HG03442 (cell line): ENCODE data around the gene STOX2.

Experiments
- ATAC-seq: cut with Tn5 transposase; IDR thresholded peaks from one replicate; pipeline ENCODE4 v1.9.1; 2021; ENCODE audit warnings: mild to moderate bottlenecking, moderate library complexity; ENCODE audit not compliant: unreplicated experiment

Gene STOX2

DNA sequence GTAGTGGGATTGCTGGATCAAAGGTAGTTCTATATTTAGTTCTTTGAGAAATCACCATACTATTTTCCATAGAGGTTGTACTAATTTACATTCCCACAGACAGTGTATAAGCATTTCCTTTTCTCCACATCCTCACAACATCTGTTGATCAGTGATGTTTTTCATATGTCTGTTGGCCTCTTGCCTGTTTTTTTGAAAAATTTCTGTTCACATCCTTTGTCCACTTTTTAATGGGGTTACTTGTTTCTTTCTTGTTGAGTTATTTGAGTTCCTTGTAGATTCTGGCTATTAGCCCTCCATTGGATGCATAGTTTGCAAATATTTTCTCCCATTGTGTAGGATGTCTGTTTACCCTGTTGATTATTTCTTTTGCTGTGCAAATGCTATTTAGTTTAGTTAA, 72.6 kb downstream of the STOX2 start:
- ATAC-seq, result no peak

DNA sequence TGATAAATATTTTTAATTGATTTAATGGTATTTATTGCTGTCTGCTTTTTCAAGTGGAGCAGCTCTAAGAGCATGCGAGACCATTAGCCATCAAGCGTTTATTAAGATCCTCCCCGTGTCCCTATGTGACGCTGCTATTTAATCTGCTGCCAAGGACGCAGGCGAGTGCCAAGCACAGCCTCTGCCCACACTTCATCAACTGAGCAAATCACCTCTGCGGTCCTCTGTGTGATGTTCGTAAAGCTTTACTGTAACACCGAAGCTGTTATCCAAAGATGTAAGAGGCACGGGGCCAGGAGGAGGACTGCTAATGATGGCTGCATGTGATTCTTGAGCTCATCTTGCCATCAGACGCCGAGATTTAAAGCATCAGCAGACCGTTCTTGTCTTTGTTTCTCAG, 79.5 kb downstream of the STOX2 start:
- ATAC-seq, result no peak

DNA sequence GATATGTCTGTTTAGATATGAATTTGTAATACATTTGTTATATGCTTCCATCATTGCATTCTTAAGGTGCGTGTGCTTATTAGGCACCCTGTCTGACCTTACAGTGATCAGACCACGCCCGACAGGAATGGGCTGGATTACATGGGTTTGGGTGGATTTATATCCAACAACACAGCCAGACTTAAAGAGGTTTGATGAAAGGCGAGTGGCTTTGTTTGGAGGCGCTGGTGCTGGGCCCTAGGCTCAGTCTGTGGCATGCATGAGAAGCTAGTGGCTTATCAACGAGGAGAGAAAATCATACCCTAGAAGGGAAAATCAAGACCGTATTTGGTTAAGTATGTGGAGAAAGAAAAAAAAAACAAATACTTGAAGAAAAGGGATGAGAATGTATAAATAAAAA, 80.7 kb downstream of the STOX2 start:
- ATAC-seq, result no peak

DNA sequence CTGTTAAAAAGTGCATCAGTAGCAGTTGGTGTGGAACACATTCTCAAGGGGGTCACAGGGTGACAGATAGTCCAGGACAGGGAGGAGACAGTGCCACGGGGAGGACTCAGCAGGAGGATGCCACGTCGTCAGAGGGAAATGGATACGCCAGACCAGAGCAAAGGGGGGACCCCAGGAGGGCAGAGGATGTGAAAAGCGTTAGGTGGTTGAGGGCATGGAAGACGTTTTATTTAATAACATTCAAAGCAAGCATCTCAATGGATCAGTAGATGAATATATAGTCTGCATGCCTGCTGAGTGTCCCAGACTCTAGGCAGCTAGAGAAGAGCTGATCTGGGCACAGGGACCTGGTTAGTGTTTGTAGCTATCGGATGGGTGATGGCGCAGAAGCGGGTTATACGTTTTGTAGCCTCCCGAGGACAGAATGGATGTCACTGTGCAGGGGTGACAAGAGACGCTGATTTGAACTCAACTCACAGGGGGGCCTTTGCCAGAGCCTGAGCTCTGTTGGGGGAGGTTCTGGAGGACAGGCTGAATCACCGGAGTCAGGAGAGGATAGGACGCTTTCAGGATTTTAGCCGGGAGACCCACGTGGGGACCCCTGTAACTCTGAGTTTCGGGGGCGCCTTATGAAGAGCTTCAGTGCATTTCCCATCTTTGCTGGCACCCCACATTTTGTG, 81.3 kb downstream of the STOX2 start:
- no peak for ATAC-seq

DNA sequence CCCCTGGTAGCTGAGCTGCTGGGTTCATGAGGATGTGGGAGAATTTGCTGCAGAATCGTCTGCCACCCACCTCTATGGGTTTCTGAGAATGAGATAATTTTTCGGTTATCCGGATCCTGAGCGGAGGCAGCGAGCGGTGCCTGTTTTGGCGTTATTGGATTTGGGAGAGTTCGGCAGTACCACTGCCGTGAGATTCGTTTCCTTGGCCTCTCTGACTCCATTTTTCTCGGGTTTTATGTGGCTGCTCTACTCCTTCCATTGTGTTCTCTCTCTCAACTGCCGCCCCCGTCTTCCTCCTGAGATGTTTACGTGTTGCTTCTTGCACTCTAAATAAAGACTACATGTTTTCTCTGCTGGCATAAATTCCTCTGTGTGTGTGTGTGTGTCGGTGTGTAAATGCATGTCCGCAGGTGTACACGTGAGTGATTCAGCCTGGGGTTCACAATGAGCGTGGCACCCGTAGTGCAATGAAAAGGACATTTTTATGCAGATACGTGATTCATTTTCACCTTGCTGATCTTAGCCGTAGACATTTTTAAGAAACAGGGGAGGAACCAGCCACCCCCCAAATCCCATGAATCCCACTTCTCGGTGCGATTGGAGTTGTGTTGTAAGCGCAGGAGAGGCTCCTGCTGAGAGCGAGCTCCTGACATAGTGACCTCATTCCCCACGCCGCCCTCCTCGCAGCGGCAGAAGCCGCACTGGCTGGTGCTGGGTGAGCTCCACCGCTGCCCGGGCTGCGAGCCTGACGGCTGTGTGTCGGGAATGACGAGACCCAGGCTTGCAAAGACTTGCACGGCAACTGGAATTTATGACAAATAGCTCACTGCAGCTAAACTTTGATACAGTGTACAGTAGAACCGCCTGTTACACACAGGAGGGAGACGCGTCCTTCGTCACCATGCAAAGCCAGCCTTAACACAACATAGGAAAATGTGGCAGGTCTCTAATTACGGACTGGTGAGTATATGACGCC, 82.2 kb downstream of the STOX2 start:
- ATAC-seq, result no peak

DNA sequence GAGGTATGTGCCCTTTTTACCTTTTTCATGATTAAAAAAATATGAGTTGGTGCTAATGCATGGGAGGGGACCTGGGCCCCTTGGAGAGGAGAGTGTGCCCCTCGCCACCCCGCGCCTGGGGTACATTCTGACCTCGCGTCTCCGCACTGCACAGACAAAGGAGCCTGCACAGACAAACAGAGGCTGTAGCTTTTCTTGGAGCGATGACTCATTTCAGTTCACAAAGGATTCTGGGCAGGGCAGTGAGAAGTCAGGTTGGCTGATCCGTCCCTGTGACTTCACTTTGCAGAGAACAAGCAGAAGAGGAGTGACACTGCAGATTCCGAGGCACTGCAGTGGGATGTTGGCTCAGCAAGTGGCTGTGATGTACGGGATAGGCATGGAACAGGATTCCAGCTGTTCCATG, 82.9 kb downstream of the STOX2 start:
- no peak for ATAC-seq

DNA sequence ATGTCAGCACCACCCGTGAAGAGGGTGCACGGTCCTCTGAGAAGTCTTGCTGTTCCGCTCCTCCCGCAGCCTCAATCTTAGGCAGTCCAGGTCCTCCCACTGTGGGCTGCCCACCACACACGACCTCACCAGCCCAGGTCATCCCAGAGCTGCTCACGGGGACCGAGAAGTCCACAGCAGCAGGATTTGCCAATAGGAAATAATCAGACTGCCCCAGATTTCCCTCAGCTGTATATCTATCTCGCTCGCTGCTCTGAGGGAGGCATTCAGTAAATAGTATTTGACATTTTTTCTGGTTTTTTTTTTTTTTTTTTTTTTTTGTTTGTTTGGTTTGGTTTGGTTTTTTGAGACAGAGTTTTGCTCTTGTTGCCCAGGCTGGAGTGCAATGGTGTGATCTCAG, 83.8 kb downstream of the STOX2 start:
- no peak for ATAC-seq

DNA sequence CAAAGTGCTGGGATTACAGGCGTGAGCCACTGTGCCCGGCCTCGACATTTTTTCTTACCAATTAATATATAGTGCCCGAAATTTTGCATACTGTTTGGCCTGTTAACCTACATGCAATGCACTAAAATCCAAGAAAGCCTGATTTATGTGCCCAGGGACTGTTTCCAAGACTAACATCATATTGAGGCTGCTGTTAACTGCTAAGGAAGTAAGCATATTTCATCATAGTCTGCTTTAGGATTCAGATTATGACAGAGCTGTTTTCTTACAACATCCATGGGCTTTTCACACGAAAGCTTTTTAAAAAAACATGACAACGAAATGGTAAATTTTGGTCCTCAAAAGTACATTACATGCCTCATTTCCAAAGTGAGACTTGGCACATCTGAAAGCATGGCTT, 84.4 kb downstream of the STOX2 start:
- ATAC-seq, result no peak

DNA sequence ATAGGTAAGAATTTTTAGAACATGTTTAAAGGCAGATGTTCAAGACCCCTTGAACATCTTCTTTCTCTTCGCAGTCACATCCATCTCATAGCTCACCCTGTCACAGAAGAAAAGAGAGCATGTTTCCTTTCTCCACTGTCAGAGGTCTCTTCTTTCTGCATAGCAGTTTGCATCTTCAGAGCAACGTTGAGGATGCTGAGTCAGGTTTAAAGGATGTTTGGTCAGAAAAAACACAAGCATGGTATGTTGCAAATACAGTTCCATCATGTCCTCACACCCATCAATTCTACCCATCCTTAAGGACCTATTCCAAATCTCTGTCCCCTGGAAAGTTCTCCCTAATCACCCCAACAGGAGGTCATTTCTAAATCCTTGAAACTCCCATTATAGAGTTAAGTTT, 84.8 kb downstream of the STOX2 start:
- no peak for ATAC-seq

DNA sequence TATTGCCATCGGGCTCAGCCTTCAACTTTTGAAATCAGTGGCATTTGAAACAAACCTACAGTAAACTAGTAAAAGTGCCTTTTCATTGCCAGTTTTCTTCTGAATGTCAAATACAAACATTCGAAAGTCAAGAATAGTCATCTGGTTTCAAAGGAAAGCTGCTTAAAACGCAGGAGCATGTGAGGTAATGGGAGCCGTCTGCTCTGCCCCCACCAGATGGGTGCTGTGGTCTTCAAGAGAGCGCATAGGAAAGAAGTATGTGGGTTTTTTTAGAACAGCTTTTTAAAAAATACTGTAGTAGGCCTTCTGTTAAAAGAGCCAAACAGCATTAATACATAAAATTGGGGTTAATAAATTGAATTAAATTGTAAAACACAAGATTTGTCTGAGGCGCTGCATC, 88.6 kb downstream of the STOX2 start:
- no peak for ATAC-seq

DNA sequence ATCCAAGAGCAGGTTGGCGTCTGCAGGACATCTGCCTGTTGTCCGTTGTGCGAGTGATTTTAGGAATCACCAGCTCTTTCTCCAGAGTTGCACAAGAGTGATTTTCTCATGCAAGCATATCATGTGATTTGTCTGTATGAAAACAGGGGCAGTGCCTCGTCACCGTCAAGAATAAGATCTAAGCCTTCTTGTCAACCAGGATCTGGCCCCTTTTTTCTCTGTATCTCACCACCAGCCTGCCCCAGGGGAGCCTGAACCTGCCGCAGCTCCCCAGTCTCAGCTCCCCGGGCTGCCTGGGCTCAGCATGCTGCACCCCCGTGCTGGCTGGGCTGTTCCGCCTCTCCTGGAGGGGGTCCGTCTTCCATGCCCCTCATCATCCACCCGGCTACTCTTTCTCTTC, 90.5 kb downstream of the STOX2 start:
- ATAC-seq, result no peak

DNA sequence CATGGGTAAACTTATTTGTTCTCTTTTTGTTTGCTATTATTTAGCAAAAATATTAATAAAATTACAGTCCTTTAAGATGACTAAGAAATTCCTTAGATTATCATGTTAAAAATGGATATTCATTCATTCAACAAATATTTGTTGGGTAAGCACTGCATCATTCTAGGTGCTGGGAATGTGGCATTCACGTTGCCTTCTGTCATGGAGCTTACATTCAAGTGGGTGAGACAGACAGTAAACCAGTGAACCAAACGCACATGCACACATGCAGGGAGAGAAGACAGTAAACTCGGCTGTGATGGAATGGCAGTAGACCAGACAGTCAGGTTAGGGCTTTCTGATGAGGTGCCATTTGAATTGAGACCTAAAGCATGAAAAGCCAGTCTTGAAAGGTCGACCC, 91.8 kb downstream of the STOX2 start:
- no peak for ATAC-seq

DNA sequence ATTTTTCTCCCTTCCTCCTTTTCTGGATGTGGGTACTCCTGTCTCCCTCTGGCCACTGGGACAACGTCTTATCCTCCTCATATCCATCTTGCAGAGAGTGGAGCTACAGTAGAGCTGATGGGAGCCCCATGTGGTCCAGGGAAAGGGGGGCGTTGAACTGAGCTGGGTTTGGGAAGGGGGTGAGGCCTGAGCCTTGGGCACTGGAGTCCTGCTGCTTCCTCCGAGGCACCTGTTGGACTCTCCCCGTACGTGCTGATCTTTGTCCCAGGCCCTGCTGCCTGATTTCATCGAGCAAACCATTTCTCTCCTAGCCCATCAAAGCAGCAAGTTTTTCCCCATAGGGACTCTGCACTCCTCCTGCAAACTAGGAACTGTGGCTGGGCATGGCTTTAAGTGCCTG, 94.3 kb downstream of the STOX2 start:
- ATAC-seq, result no peak

DNA sequence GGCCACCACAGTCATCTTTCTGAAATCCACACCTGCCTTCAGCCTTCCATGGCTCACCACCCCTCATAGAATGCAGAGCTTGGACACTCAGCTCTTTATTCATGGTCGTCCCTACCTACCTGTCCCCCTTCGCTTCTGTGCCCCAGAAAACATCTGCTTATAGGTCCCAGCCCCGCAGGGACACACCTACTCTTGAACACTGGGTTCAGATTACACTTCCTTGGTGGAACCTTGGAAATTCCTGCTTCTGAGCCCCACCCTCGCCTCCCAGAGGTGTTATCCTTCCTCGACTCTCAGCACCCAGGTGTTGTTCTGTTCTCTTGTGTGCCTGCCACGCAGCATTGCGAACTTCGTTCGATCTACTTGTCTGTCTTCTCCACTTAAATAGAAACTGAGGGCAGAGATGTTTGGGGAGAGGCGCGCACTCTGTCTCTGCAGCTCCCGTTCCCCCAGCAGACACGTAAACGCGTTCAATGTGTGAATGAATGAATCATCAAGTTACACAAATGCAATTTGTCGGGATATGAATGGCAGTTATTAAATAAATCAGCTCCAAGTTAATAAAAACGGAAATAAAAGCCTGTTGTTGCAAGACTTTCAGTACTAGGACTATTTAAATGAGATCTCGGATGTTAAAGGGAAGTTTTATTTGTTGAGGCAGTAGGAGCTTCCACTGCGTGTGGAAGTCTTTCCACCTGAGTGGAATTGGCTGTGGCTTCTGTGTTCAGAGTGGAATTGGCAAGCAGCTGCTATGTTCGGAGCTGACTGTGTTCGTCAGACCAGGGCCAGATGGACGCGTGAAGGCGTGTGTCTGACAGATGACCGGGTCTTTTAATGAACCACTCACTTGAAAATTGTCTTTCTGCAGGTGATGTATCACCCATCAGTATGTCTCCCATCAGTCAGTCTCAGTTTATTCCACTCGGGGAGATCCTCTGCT, 95.6 kb downstream of the STOX2 start:
- no peak for ATAC-seq

DNA sequence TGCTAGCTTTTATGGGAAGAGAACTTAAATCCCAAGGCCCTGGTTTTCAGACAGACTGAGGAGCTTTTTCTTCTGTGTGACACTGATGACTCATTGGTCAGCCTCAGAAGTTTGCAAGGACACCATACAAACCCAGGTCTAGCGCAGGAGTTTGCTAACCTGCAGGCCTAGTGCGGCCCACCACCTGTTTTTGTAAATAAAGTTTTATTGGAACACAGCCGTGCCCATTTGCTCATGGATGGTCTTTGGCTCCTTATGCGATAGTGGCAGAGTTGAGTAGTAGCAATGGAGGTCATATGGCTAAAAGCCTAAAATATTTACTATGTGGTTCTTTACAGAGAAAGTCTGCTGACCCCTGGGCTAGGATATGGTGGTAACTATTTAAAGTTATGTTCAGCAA, 98.3 kb downstream of the STOX2 start:
- no peak for ATAC-seq

DNA sequence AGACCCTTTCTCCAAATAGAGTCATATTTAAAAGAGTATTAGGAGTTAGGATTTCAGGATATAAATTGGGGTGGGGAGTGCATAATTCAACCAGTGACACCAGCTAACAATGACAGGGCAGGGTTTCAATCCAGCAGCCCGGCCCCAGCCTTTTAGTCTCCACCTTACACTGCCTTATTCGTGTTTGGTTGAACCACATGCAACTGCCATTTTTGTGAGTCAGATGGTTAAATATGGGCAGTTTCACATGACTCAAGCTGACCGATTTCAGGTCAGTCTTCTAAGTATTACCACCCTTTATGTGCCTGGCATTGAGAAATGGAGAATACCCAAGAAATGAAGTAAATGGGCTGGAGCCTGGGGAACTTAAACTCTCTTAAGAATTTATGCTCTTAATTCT, 102.8 kb downstream of the STOX2 start:
- no peak for ATAC-seq

DNA sequence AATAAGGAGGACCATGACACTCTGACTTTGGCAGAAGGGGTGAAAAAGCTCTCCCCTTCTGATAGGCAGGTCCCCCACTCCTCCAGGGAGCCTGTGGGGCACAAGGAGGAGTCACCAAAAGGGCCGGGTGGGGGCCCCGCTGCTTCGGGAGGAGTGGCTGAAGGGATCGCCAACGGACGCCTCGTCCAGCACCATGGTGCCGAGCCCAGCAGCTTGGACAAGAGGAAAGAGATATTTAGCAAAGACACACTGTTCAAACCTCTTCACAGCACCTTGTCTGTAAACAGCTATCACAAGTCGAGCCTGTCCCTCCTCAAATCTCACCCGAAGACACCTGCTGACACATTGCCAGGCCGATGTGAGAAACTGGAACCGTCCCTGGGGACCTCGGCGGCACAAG, 105.6 kb downstream of the STOX2 start:
- ATAC-seq, result no peak

DNA sequence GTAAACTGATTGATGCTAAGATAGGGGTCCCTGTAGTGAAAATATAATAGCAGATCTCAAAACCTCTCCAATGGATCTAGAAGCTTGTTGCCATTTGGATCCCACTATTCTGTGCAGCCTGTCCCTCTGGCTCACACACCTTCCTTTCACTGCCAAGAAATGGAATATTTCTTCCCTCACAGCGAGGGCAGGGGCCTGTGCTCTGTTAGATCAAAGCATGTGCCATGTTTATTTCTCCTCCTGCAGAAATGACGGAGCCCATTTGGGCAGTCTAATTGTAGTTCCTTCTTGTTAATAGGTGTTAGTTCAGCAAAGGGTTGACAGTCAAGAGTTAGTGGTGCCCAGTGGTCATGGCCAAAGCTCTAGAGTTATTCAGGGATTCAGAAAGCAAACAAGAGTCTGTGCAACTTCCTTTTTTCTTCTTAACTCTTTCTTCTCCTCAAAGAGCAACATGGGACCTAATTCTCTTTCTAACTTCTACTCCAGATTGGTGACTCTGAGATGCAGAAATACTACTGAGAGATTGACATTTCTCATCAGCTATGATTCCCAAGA, 106.8 kb downstream of the STOX2 start:
- no peak for ATAC-seq

DNA sequence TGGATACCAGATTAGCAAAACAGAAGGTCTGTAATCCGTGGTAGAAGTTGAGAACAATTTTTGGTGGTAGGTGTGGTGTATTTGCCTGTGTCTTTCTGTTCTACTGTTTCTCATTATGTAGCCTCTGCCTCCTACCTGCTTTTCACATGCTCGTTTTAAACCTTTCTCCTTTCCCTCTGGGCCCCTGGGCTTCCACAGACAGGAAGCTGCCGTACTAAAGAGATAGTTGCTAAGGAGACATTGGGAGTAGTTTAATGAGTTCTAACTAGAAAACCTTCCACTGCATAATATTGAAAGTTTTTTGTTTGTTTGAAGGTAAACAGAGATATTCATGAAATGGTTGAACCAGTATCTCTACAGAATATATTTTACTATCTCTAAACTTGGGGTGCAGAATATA, 107.8 kb downstream of the STOX2 start:
- ATAC-seq, result no peak

DNA sequence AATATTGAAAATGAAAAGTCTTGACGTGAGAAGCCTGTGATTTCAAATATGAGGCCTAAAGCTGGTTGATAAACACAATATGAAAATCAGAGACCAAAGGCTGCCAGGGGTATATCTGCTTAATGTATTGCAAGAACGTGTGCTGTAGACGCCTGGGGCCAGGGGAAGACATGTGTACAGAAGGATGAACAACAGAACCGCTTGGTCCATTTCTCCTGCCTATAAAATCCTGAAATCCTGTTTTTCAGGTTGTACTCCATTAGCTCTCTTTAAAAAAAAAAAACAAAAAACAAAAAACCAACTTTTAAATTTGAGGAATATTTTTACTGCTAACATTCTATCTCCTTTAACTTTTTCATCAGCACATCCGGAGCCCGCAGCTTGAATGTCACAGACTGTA, 109.2 kb downstream of the STOX2 start:
- ATAC-seq, result no peak
